OCI-LY1 (cell line): ENCODE results near the gene XIAP.
"Not testable (repeated sequence)": the region's sequence is repeated elsewhere in the genome, so short reads cannot be mapped to it uniquely, and the experiment has no call there.

Experiments
- CTCF ChIP-seq: fragments of 200-600 bp; sonication (generic), shearing (Covaris generic); IDR thresholded peaks from 2 replicates; pipeline ENCODE4 v1.5.1; 2017; ENCODE audit warnings: mild to moderate bottlenecking, antibody characterized with exemption, low read length, moderate library complexity, mixed read lengths
- EZH2 ChIP-seq: fragments of 200-600 bp; sonication (generic), shearing (Covaris generic); IDR thresholded peaks from 2 replicates; pipeline ENCODE4 v1.8.0; 2017; ENCODE audit warnings: borderline replicate concordance, mixed run types, mild to moderate bottlenecking, antibody characterized with exemption, low read length, moderate library complexity, mixed read lengths

DNA sequence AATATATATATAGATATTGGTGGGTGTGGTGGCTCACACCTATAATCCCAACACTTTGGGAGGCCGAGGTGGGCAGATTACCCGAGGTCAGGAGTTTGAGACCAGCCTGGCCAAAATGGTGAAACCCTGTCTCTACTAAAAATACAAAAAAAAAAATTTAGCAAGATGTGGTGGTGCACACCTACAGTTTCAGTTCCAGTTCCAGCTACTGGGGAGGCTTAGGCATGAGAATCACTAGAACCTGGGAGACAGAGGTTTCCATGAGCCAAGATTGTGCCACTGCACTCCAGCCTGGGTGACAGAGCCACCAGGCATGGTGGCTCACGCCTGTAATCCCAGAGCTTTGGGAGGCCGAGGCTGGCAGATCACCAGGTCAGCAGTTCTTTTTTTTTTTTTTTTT, 14.7 kb upstream of the XIAP start:
- TF ChIP-seq CTCF, EZH2: not testable (repeated sequence)
